HepG2 (cell line): ENCODE data around the gene NDUFS2. TPM values are rescaled to one million over a fixed set of nuclear protein-coding genes. Genes with fewer than 3 reads are reported as not detected.

Experiments
- ATF1 ChIP-seq: IDR thresholded peaks from 2 replicates; pipeline ENCODE4 v1.6.1; 2016; ENCODE audit warnings: mild to moderate bottlenecking, control low read depth
- BHLHE40 ChIP-seq: IDR thresholded peaks from 2 replicates; pipeline ENCODE4 v1.6.1; 2011; ENCODE audit warnings: low read length, improper control_type of control experiment
- ELF1 ChIP-seq: sonication (generic); formaldehyde crosslinking; IDR thresholded peaks from 2 replicates; pipeline ENCODE4 v1.4.0; 2020; ENCODE audit warnings: missing genetic modification reagents
- FOXA3 ChIP-seq: IDR thresholded peaks from 2 replicates; pipeline ENCODE4 v1.6.1; 2016; ENCODE audit warnings: missing genetic modification reagents, missing compliant biosample characterization
- GFI1 ChIP-seq: sonication (generic); formaldehyde crosslinking; IDR thresholded peaks from 2 replicates; pipeline ENCODE4 v1.5.0; 2020; ENCODE audit warnings: missing genetic modification reagents, mild to moderate bottlenecking, borderline replicate concordance
- HMGA1 ChIP-seq: sonication (generic); formaldehyde crosslinking; conservative IDR thresholded peaks from 2 replicates; pipeline ENCODE4 v1.4.0; 2020; ENCODE audit warnings: missing genetic modification reagents
- MAFF ChIP-seq: IDR thresholded peaks from 2 replicates; pipeline ENCODE4 v1.6.1; 2011; ENCODE audit warnings: low read depth, low read length, improper control_type of control experiment
- MAFK ChIP-seq, 2 experiments: IDR thresholded peaks in 1 of 2; conservative IDR thresholded peaks in 1 of 2; 2 replicates each; pipeline ENCODE4 v1.6.1; 2011; ENCODE audit warnings: improper control_type of control experiment in 2 of 2, low read length in 2 of 2
- MIER2 ChIP-seq: IDR thresholded peaks from 2 replicates; pipeline ENCODE4 v1.6.1; 2016; ENCODE audit warnings: missing biosample characterization, missing genetic modification reagents
- NFIB ChIP-seq: sonication (generic); formaldehyde crosslinking; IDR thresholded peaks from 2 replicates; pipeline ENCODE4 v1.9.0; 2021; ENCODE audit warnings: missing genetic modification reagents, mild to moderate bottlenecking, borderline replicate concordance
- PPARG ChIP-seq: conservative IDR thresholded peaks from 2 replicates; pipeline ENCODE4 v1.6.1; 2016; ENCODE audit warnings: missing biosample characterization, missing genetic modification reagents
- RFXAP ChIP-seq: sonication (generic); formaldehyde crosslinking; IDR thresholded peaks from 2 replicates; pipeline ENCODE4 v1.4.0; 2020; ENCODE audit warnings: missing genetic modification reagents, borderline replicate concordance
- RORA ChIP-seq: sonication (generic); formaldehyde crosslinking; IDR thresholded peaks from 2 replicates; pipeline ENCODE4 v1.5.0; 2020; ENCODE audit warnings: mild to moderate bottlenecking, missing genetic modification reagents, moderate library complexity
- SPEN ChIP-seq: sonication (generic); formaldehyde crosslinking; IDR thresholded peaks from 2 replicates; pipeline ENCODE4 v1.5.1; 2020; ENCODE audit warnings: low read depth, mild to moderate bottlenecking, missing genetic modification reagents
- TBX3 ChIP-seq: fragments of 450-650 bp; IDR thresholded peaks from 2 replicates; pipeline ENCODE4 v1.6.1; 2017; ENCODE audit warnings: antibody characterized with exemption, mild to moderate bottlenecking, inconsistent platforms, borderline replicate concordance
- ZNF256 ChIP-seq: sonication (generic); formaldehyde crosslinking; conservative IDR thresholded peaks from 2 replicates; pipeline ENCODE4 v1.4.0; 2020; ENCODE audit warnings: missing genetic modification reagents
- ZNF317 ChIP-seq: sonication (generic); formaldehyde crosslinking; IDR thresholded peaks from 2 replicates; pipeline ENCODE4 v1.5.0; 2020; ENCODE audit warnings: mild to moderate bottlenecking, missing genetic modification reagents
- ZNF446 ChIP-seq: sonication (generic); formaldehyde crosslinking; IDR thresholded peaks from 2 replicates; pipeline ENCODE4 v1.5.0; 2020; ENCODE audit warnings: mild to moderate bottlenecking, missing genetic modification reagents
- ZNF510 ChIP-seq: sonication (generic); formaldehyde crosslinking; IDR thresholded peaks from 2 replicates; pipeline ENCODE4 v1.4.0; 2020; ENCODE audit warnings: low read depth, mild to moderate bottlenecking, missing genetic modification reagents
- ZNF543 ChIP-seq: sonication (generic); formaldehyde crosslinking; IDR thresholded peaks from 2 replicates; pipeline ENCODE4 v1.4.0; 2020; ENCODE audit warnings: mild to moderate bottlenecking, missing genetic modification reagents
- ZNF558 ChIP-seq: sonication (generic); formaldehyde crosslinking; IDR thresholded peaks from 2 replicates; pipeline ENCODE4 v1.9.0; 2022; ENCODE audit warnings: mild to moderate bottlenecking, missing genetic modification reagents, borderline replicate concordance
- ZNF569 ChIP-seq: sonication (generic); formaldehyde crosslinking; IDR thresholded peaks from 2 replicates; pipeline ENCODE4 v1.5.0; 2020; ENCODE audit warnings: mild to moderate bottlenecking, missing genetic modification reagents, moderate library complexity, borderline replicate concordance
- ZNF598 ChIP-seq: sonication (generic); formaldehyde crosslinking; IDR thresholded peaks from 2 replicates; pipeline ENCODE4 v1.5.1; 2020; ENCODE audit warnings: mild to moderate bottlenecking, missing genetic modification reagents, borderline replicate concordance
- polyA plus RNA-seq, 8 experiments: library from polyadenylated mRNA; depleted of rRNA in 3 of 8; stranded (reverse) in 7 of 8; unstranded in 1 of 8; fragments of >200 nt; fragmentation: Illumina TruSeq in 4 of 8; extraction: Trizol in 4 of 8; gene quantifications; 2 replicates each; pipeline versions ENCODE4 v1.2.1 to v1.2.3, GENCODE V29; 2011 to 2016; ENCODE audit warnings: low read depth in 4 of 8, missing spikeins in 1 of 8, mixed read lengths in 1 of 8; ENCODE audit not compliant: insufficient read depth in 1 of 8
- total RNA-seq, 5 experiments: library from RNA; depleted of rRNA; stranded (reverse); fragments of >200 nt; fragmentation: Illumina TruSeq; extraction: Trizol; gene quantifications; 2 replicates each; pipeline ENCODE4 v1.2.3, GENCODE V29; 2016; ENCODE audit warnings: low read depth in 1 of 5
- TF ChIP-seq, protein P1 (sequence below): sonication (generic); formaldehyde crosslinking; conservative IDR thresholded peaks from 2 replicates; pipeline ENCODE4 v1.8.0; 2022; ENCODE audit warnings: low read depth, missing genetic modification reagents
- TF ChIP-seq, protein P2 (sequence below): IDR thresholded peaks from 2 replicates; pipeline ENCODE4 v1.6.1; 2016; ENCODE audit warnings: missing biosample characterization, missing genetic modification reagents, low read depth
- TF ChIP-seq, protein P3 (sequence below): sonication (generic); formaldehyde crosslinking; IDR thresholded peaks from 2 replicates; pipeline ENCODE4 v1.5.0; 2020; ENCODE audit warnings: missing genetic modification reagents

The NDUFS2 gene
- total and polyA plus RNA-seq, 2 of the 13 experiments (the other 11 are each of a cell fraction or from before 2014, with no cell fraction given), result 89.9 to 118 TPM

DNA sequence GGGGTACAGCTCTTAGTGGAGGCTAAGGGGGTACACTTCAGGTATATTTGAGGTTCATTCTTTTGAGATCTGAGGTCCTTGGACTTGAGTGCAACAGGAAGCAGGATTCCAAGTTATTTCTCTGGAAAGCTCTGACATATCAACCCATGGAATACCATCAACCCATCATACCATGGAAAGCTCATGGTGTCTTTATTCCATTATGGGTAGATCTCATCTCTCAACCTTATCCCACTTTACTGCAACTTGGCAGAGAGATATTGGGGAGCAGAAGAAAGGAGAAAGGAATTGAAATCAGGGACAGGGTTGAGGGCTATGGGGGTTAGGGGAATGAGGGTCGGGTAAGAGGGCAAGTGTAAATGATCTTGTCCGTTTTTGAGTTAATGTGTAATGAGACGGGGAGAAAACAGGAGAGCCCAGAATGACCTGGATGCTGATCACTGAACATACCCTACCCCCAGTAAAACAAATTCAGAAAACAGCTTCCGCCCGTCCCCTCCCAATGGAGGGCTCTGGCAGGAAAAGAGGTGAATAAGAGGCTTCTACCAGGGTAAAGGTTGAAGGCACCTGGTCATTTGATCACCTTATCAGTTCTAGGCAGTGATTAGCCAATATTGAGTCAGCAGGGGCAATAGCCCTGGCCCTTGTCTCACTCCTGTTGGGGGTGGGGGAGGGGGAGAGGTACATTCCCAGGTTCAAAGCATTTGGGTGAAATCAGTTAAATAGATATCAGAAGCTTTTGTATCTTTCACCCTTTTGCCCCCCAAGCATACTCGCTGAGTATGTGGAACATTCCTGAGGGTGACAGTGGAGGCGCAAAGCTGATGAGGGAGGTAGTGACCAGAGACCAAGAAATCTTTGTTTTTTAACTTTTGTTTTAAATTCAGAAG lies 21.9 kb downstream of the NDUFS2 start (continued):
- TF ChIP-seq PPARG, result peak; percentile 99
- no peak for TF ChIP-seq ZNF569 (CRISPR knock-in tag)
- peak; percentile 25; the same call in 1 of the 2 replicates for TF ChIP-seq MAFF
- TF ChIP-seq TBX3, result peak; percentile 33; the same call in 1 of the 2 replicates
- TF ChIP-seq MAFK (conservative IDR thresholded peaks at IDR 0.05 in 1 of 2, IDR thresholded peaks at IDR 0.05 in 1 of 2; ENCODE audit: low read length in 2 of 2), result 0 out of 4 replicates have a peak, but pooled peaks have one; percentile 0 to 4
- TF ChIP-seq, protein P1, sequence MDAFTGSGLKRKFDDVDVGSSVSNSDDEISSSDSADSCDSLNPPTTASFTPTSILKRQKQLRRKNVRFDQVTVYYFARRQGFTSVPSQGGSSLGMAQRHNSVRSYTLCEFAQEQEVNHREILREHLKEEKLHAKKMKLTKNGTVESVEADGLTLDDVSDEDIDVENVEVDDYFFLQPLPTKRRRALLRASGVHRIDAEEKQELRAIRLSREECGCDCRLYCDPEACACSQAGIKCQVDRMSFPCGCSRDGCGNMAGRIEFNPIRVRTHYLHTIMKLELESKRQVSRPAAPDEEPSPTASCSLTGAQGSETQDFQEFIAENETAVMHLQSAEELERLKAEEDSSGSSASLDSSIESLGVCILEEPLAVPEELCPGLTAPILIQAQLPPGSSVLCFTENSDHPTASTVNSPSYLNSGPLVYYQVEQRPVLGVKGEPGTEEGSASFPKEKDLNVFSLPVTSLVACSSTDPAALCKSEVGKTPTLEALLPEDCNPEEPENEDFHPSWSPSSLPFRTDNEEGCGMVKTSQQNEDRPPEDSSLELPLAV (CRISPR knock-in tag), result no peak
- TF ChIP-seq RORA, result no peak
- no peak for TF ChIP-seq ZNF598 (CRISPR knock-in tag)
- TF ChIP-seq BHLHE40, result no peak
- no peak for TF ChIP-seq ZNF543
- TF ChIP-seq, protein P2, sequence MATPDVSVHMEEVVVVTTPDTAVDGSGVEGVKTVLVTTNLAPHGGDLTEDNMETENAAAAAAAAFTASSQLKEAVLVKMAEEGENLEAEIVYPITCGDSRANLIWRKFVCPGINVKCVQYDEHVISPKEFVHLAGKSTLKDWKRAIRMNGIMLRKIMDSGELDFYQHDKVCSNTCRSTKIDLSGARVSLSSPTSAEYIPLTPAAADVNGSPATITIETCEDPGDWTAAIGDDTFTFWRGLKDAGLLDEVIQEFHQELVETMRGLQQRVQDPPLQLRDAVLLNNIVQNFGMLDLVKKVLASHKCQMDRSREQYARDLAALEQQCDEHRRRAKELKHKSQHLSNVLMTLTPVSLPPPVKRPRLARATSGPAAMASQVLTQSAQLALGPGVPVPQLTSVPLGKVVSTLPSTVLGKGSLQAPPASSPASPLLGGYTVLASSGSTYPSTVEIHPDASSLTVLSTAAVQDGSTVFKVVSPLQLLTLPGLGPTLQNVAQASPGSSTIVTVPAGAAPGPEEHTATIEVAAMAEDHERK (CRISPR knock-in tag), result no peak
- TF ChIP-seq HMGA1, result no peak
- TF ChIP-seq NFIB, result no peak
- no peak for TF ChIP-seq ZNF510 (CRISPR knock-in tag)
- TF ChIP-seq, protein P3, sequence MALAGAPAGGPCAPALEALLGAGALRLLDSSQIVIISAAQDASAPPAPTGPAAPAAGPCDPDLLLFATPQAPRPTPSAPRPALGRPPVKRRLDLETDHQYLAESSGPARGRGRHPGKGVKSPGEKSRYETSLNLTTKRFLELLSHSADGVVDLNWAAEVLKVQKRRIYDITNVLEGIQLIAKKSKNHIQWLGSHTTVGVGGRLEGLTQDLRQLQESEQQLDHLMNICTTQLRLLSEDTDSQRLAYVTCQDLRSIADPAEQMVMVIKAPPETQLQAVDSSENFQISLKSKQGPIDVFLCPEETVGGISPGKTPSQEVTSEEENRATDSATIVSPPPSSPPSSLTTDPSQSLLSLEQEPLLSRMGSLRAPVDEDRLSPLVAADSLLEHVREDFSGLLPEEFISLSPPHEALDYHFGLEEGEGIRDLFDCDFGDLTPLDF (CRISPR knock-in tag), result no peak
- TF ChIP-seq GFI1 (CRISPR knock-in tag), result peak; percentile 99
- no peak for TF ChIP-seq ZNF256
- peak; percentile 22; the same call in 1 of the 2 replicates for TF ChIP-seq SPEN
- TF ChIP-seq FOXA3 (CRISPR knock-in tag), result peak; percentile 80
- 0 out of 2 replicates have a peak, but pooled peaks have one; percentile 12 for TF ChIP-seq ELF1 (CRISPR knock-in tag)
- TF ChIP-seq MIER2 (CRISPR knock-in tag), result peak; percentile 48; the same call in 1 of the 2 replicates
- peak; percentile 30; the same call in 1 of the 2 replicates for TF ChIP-seq ZNF317 (CRISPR knock-in tag)
- no peak; the same call in 1 of the 2 replicates for TF ChIP-seq ATF1
- 0 out of 2 replicates have a peak, but pooled peaks have one; percentile 31 for TF ChIP-seq RFXAP (CRISPR knock-in tag)
- no peak; the same call in 1 of the 2 replicates for TF ChIP-seq ZNF558 (CRISPR knock-in tag)
- TF ChIP-seq ZNF446 (CRISPR knock-in tag), result no peak
